Thoracic aorta (tissue), 2 donors: ENCODE results near the gene CREB5. TPM values are rescaled to one million over a fixed set of nuclear protein-coding genes. Genes with fewer than 3 reads are reported as not detected.

Experiments used
- ATAC-seq: fragments of 150-250 bp; one replicate; pipeline ENCODE4 v1.8.0; 2017; ENCODE audit warnings: low read depth; ENCODE audit not compliant: insufficient number of reproducible peaks, low FRiP score
- DNase-seq: peaks from one replicate; pipeline ENCODE4 v3.0.0-alpha.2; 2020; ENCODE audit warnings: low spot score
- H3K27ac ChIP-seq, 2 donors: fragments of 200-600 bp; sonication (generic); 1 replicate in 1 of 2; 2 replicates in 1 of 2; pipeline ENCODE4 v1.5.1; 2016; ENCODE audit warnings: mild to moderate bottlenecking in 2 of 2, moderate library complexity in 2 of 2
- H3K27me3 ChIP-seq: fragments of 200-600 bp; sonication (generic); replicated peaks from 2 replicates; pipeline ENCODE4 v1.6.0; 2016; ENCODE audit warnings: mild to moderate bottlenecking; ENCODE audit not compliant: insufficient read depth
- H3K36me3 ChIP-seq: fragments of 200-600 bp; sonication (generic); one replicate; pipeline ENCODE4 v1.5.1; 2016
- H3K4me1 ChIP-seq, 2 donors: fragments of 200-600 bp; sonication (generic); 1 replicate in 1 of 2; 2 replicates in 1 of 2; pipeline versions ENCODE4 v1.5.1 to v1.6.0; 2016; ENCODE audit warnings: low read depth in 2 of 2, mild to moderate bottlenecking in 1 of 2; ENCODE audit not compliant: control insufficient read depth in 1 of 2
- H3K4me3 ChIP-seq: fragments of 200-600 bp; sonication (generic); 2 replicates; pipeline ENCODE4 v1.5.1; 2016; ENCODE audit warnings: mild to moderate bottlenecking
- H3K9me3 ChIP-seq: fragments of 200-600 bp; sonication (generic); 2 replicates; pipeline ENCODE4 v1.5.1; 2016
- CTCF ChIP-seq: fragments of 200-600 bp; sonication (generic); IDR thresholded peaks from one replicate; pipeline ENCODE4 v1.5.1; 2019; ENCODE audit warnings: antibody characterized with exemption
- total RNA-seq, 2 donors: library from RNA; depleted of rRNA; stranded (reverse); fragments of >200 nt; gene quantifications; one replicate each; pipeline versions ENCODE4 v1.1.0 to v1.2.3, GENCODE V29; 2016

CREB5 gene
- 10 to 100 TPM; 44.4 to 49.1 TPM for total RNA-seq

- no peaks in the 10 kb centered on the region for H3K36me3 ChIP-seq
- no peaks in the 10 kb centered on the region for H3K9me3 ChIP-seq
- peak within 1 kb of the TSS; percentile 88 for H3K4me3 ChIP-seq
- H3K4me1 ChIP-seq = peaks cover 8 to 27% of the 10 kb centered on the region in 2 donors
- no peak within 1 kb of the TSS for H3K27ac ChIP-seq
- no peak for DNase-seq
- no peak for ATAC-seq
- H3K27me3 ChIP-seq = no peaks in the 10 kb centered on the region
- no peak for TF ChIP-seq CTCF
Observed at GRCh38 chr7:28411876-28412662, at the start of gene CREB5. Gene CREB5, plus strand, starts transcription at chr7:28412518. Its CDS starts 397 bp downstream, at chr7:28412915.

GRCh38 chr7:28362812-28363211, 49.5 kb upstream of the CREB5 start:
- H3K36me3 ChIP-seq = no peaks in the 10 kb centered on the region
- no peak for DNase-seq
- no peaks in the 10 kb centered on the region for H3K27me3 ChIP-seq
- H3K27ac ChIP-seq = no peak overlapping the region
- H3K4me1 ChIP-seq = no peaks in the 10 kb centered on the region
- no peak for ATAC-seq
- TF ChIP-seq CTCF = no peak
- no peak overlapping the region for H3K4me3 ChIP-seq
- H3K9me3 ChIP-seq = no peaks in the 10 kb centered on the region

- ATAC-seq (no peak), DNase-seq (no peak)
- no peaks in the 10 kb centered on the region for H3K27me3 ChIP-seq
- H3K27ac ChIP-seq = no peak overlapping the region
- no peaks in the 10 kb centered on the region for H3K4me1 ChIP-seq
- H3K36me3 ChIP-seq = no peaks in the 10 kb centered on the region
- no peak overlapping the region for H3K4me3 ChIP-seq
- H3K9me3 ChIP-seq = no peaks in the 10 kb centered on the region
- TF ChIP-seq CTCF = no peak
Observed at GRCh38 chr7:28364082-28364481, 48.2 kb upstream of the CREB5 start.

- Histone ChIP-seq H3K36me3 (no peaks in the 10 kb centered on the region), H3K9me3 (no peaks in the 10 kb centered on the region), H3K27ac (no peak overlapping the region), H3K4me1 (no peaks in the 10 kb centered on the region), H3K27me3 (no peaks in the 10 kb centered on the region), H3K4me3 (no peak overlapping the region)
- no peak for TF ChIP-seq CTCF
- DNase-seq = no peak
- ATAC-seq = no peak
Observed at GRCh38 chr7:28369523-28369922, 42.8 kb upstream of the CREB5 start.

GRCh38 chr7:28371846-28372245, 40.5 kb upstream of the CREB5 start:
- Histone ChIP-seq H3K27me3 (no peaks in the 10 kb centered on the region), H3K36me3 (no peaks in the 10 kb centered on the region), H3K4me3 (no peak overlapping the region), H3K27ac (no peak overlapping the region), H3K9me3 (no peaks in the 10 kb centered on the region), H3K4me1 (no peaks in the 10 kb centered on the region)
- DNase-seq = no peak
- no peak for ATAC-seq
- TF ChIP-seq CTCF = no peak
